ENCODE data around the gene ICE1.
"Not testable (repeated sequence)": the region's sequence is repeated elsewhere in the genome, so short reads cannot be mapped to it uniquely, and the experiment has no call there.

The ICE1 gene

DNA sequence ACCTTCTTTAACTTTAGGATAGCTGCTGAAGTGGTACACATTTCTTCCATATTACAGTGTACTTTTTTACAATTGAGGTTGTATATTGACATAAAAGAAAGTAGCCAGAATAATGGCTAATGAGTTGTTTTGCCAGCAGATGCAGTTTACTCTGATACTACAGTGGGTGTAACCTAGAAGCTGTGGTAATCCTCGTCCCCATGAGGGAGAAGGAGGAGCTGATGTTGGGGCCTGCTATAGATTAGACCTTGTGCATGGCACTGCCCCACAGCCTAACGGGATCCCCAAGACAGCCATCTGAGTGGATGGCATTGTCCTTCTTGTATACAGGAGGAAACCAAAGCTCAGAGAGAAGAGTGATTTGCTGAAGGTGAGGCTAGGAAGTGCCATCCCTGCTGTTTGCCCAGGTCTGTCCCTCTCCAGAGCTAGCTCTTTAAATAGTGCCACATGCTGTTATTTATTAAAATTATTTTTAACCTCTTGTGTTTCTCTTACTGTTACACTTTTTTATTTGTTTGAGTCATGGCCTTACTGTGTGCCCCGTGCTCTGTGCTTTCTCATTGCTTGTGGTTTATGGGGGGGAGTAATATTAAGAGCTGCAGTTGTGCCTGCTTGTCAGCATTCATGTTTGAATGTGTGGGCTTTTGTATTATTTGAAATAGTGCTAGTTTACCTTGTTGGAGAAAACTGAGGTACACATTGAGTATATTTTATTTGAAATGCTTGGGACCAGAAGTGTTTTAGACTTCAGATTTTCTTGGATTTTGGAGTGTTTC is 65.3 kb downstream of the ICE1 start:
- DNase-seq (ENCODE audit: low read depth, low spot score), result no peak

DNA sequence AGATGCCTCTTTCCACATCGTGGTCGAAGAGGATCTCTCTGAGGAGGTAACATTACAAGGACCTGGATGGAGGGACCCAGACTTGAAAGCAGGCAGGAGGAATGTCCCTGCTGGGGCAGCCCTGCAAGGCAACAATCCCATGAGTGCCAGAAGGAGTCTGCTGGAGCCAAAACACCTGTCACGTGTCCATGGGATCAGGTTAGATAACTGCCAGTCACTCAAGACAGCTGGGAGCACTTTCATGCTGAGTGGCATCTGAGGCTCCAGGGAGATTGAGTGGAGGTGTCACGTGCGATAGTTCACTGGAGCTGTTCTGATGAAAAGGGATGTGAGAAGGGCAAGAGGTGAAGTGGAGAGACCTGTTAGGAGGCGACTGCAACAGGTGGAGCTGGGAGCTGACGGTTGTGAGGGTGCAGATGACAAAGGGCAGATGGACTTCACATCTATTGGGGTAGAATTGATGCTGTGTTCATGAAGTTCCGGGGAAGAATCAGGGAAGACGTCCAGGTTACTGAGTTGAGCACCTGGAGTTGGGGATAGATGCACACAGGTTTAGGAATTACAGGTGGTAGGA is 68.4 kb downstream of the ICE1 start:
- DNase-seq (ENCODE audit: low read depth, low spot score), result no peak

DNA sequence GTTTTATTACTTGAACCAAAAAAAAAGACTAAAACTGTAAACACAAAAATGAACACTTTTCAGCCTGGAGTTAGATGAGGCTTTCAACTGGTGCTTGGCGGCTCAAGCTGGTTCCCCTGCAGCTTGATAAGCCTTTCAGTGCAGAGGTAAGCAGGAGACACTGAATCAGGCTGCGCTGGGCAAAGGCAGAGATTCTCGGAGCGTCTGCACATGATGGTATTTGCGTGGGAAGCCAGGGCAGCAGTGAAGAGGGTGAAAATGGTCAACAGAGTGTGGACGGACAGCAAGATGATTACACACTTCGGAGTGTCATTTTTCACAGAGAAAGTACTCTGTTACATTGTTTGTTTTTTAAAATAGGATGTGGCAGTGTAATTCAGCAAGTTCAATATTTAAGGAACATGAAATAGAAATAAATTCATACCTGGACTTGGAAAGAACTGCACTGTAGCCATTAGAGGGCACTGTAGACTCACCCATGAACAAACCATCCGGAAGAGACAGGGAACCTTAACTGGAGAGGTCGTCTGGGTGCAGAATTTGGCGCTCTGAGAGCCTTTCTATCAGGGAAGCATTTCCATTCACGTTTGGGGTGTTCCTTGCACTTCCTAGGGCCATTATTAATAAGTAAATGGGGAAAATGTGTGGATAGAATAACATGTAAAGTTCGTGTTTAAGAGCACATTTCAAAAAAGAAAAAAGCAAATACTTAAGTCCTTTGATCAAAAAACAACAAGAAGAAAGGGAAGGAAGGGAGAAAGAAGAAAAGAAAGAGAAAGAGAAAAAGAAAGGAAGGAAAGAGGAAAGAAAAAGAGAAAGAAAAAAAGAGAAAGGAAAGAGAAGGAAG is 69.8 kb downstream of the ICE1 start:
- no peak for DNase-seq (ENCODE audit: low read depth, low spot score)

DNA sequence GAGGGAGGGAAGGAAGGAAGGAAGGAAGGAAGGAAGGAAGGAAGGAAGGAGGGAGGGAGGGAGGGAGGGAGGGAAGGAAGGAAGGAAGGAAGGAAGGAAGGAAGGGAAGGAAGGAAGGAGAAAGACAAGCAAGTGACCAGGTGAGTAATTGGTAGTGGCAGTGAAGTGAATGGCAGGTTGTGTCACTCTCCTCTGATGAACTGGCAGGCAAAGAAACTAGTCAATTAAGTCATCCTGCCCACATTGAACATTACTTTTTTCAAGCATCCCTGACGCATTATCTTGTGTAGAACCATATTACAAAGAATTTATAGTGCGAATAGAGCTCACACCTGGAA is 70.4 kb downstream of the ICE1 start:
- not testable (repeated sequence) for DNase-seq (ENCODE audit: low read depth, low spot score)

DNA sequence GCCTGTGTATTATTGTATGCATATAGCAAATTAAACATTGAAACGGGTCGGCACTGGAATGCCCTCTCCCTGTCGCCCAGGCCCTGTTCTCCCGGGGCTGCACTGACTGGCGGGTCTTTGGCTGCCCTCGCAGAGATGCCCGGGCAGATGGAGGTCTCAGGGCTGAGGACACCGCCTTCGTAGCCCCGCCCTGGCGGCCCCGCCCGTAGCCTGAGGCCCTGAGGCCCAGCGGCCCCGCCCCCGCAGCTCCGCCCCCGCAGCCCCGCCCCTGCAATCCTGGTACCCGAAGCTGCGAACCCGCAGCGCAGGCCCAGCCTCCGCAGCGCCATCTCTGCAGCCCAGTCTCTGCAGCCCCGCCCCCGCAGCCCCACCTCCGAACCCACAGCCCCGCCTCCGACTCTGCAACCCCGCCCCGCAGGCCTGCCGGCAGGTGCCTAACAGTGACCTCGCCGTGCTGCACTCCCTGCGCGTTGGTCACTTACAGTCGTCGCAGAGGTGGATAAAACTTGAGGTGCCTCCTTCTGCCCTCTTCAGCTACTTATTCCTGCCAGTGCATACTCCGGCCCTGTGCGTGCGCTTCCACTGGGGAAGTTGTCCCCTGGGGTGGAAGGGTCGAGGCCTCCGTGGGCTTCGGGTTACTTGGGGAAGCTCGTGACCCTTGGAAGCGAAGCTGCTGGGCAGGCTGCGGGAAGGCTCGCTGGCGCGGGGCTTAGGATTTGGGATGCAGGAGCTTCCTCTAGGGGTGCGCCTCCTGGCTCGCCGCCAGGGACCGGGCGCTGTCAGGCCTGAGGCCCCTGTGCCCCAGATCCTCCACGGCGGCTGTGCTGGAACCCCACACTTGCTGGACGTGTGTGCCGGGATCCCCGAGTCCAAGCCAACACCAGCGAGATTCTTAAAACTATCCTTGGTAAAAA is 72.3 kb downstream of the ICE1 start:
- peak; percentile 32 for DNase-seq (ENCODE audit: low read depth, low spot score)

DNA sequence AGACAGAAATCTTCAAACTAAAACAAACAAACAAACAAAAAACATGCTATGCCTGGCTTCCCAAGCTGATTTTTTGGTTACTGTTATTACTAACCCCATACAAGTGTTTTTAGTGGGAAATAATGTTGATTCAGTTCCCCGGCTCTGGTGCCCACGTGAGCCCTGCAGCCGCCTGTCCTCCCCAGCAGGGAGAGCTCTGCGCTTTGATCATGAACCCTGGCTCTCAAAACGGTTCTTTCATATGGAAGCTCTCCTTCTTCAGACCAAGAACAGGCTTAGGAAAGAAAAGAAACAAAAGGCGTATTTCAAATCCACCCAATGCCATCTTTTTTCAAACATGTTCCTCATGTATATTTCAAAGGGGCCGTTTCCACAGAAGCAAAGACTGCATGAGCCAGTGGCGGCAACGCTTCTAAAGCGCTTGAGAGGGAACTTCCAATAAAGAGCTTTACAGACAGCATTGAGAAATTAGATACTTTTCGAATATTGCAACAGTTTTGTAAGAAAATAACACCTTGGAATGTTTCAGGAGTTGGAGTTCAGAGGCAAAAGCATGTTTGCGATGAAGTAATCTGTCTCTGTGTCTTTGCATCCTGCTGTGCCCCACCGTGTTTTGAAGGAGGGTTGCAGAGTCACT is 74.8 kb downstream of the ICE1 start:
- DNase-seq (ENCODE audit: low read depth, low spot score), result no peak

DNA sequence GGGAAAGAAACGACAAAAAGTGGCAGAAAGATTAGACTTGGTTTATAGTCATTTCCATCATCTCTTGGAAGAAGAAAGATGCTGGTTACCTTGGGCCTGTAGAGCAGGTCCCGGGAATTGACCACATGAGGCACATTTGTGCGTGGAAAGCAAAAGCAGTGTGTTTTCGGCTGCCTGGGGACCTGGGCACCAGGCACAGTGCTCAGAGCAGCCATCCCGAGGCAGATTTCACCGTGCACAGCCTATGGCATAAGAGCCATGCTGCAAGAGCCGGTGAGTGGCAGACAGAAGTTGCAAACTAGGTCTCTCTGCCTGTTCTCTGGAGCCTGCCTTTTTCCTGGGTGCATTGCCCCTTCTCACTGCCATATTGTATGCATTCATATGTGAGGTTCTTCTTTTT is 77.0 kb downstream of the ICE1 start:
- DNase-seq (ENCODE audit: low read depth, low spot score), result no peak

DNA sequence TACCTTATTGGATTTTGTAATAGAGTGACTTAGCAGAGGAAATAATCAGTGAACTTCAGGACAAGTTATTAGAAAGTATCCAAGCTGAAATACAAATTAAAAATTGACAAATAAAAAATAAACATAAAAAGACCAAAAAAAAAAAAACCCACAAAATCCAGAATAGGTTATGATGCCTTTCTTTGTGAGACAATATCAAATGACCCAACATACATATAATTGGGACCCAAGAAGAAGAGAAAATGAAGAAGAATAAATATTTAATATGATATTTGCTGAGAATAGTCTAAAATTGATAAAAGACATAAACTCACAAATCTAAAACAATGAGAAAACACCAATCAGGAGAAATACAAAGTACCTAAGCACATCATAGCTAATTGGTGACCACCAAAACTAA is 81.8 kb downstream of the ICE1 start:
- DNase-seq (ENCODE audit: low read depth, low spot score), result no peak

DNA sequence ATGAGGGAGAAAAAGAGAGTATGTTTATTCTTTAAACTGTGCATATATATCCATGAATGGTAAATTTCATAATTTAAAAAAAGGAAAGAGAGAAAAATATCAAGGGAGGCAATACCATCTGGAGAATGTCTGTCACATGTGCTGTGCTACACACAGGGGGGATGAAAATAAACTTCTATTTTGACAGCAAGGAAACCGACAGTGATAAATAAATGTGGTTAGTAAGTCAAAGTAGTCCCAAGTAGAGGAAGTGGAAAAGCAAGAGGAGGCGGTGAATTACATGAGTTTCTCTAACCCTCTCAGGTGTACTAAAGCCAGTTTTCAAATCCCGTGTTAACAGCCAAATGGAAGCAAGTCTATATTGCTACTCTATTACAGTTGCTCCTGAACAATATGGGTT is 83.3 kb downstream of the ICE1 start:
- DNase-seq (ENCODE audit: low read depth, low spot score), result no peak

DNA sequence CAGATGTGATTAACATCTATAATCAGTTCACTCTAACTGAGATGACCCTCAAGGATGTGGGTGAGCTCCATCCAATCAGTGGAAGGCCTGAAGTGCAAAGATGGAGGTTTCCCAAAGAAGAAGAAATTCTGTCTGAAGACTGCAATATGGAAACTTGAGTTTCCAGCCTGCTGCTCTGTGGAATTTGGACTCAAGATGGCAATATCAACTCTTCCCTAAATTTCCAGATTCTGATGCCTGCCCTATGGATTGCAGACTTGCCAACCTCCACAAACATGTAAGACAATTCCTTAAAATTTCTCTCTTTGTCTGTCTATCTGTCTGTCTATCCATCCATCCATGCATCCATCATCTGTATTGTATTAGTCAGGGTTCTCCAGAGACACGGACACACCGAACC is 85.9 kb downstream of the ICE1 start:
- no peak for DNase-seq (ENCODE audit: low read depth, low spot score)

DNA sequence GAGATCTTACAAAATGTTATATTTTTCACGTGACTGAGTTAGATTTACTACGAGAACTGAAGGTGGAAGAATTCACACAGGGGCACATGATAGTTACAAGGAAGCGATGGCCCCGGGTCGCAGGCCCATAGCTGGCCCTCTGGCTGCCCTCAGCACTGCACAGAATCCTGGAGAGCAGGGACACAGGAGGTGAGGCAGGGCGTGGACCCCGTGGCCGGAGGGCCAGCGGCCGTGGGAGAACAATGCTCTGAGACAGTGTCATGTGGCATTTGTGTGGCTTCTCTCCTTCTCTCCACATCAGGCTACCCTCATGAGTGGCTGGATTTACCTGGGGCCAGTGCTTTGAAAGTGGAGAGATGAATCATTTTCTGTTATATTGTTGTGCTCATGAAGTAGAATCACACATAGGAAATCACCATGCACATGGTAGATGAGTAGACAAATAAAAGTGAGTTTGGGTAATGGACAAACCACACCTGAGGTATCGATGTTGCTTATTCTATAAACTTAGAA is 89.5 kb downstream of the ICE1 start:
- no peak for DNase-seq (ENCODE audit: low read depth, low spot score)

DNA sequence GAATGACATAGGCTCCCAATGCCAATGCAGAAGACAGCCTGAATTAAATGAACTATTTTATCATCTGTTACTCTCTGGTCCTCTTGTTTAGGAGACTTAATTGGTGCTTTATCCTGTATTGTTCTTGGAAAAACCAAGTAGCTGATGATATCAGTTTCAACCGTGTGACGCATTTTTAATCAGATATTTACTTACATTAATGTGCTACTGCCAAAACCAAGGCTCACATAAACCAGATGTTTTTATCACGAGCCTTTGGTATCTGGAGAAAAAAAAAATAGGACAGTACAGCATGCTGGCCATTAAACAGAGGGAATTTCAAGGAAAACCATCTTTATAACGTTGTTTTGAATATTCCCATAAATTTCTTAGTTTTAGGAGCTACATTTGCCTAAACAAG is 90.1 kb downstream of the ICE1 start:
- DNase-seq (ENCODE audit: low read depth, low spot score), result no peak

DNA sequence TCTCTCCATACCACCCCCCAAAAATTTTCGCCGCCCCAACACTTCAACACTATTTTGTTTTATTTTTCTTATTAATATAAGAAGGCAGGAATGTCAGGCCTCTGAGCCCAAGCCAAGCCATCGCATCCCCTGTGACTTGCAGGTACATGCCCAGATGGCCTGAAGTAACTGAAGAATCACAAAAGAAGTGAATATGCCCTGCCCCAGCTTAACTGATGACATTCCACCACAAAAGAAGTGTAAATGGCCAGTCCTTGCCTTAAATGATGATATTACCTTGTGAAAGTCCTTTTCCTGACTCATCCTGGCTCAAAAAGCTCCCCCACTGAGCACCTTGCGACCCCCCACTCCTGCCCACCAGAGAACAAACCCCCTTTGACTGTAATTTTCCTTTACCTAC is 98.1 kb downstream of the ICE1 start:
- not testable (repeated sequence) for DNase-seq (ENCODE audit: low read depth, low spot score)

DNA sequence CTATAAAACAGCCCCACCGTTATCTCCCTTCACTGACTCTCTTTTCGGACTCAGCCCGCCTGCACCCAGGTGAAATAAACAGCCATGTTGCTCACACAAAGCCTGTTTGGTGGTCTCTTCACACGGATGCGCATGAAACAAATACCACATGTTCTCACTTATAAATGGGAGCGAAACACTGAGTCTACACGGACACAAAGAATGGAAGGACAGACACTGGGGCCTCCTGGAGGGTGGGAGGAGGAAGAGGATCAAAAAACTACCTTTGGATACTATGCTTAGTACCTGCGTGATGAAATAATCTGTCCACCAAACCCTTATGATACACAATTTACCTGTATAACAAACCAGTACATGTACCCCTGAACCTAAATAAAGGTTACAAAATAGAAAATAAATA is 98.6 kb downstream of the ICE1 start:
- DNase-seq (ENCODE audit: low read depth, low spot score), result no peak

DNA sequence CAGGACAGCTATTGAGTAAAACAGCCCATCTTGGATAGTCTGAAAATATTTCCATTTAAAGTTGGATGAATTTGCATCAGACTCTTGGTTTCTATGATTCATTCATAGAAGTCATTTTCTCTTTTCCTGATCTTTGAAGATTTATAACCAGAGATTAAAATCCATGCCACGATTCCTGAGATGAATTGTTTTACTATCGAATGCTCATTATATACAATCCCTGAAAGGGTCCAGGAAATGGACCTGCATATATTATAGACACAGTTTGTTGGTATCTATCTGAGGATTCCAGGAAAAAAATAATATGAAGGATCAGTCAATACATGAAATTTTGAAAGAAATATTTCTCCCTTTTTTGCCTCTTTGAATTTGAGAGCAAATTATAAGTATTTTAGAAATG is 99.0 kb downstream of the ICE1 start:
- no peak for DNase-seq (ENCODE audit: low read depth, low spot score)

DNA sequence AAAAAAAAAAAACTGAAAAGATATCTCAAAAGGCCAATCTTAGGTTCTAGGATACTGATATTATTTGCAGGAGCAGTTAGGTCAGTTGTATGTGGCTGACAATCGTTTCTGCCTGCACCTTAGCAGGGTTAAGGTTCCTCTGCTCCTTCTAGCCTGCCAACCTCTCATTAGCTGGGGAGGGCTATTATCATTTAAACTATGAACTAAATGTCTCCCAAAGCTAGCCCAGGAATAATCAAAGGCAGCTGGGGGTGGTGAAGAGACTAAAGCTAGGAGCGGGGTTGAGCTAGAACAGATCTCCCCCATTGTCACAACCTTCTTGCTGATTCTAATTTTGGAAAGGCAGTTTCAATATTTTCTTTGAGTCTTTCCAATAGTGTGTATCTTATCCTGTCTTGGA is 99.9 kb downstream of the ICE1 start:
- DNase-seq (ENCODE audit: low read depth, low spot score), result no peak

DNA sequence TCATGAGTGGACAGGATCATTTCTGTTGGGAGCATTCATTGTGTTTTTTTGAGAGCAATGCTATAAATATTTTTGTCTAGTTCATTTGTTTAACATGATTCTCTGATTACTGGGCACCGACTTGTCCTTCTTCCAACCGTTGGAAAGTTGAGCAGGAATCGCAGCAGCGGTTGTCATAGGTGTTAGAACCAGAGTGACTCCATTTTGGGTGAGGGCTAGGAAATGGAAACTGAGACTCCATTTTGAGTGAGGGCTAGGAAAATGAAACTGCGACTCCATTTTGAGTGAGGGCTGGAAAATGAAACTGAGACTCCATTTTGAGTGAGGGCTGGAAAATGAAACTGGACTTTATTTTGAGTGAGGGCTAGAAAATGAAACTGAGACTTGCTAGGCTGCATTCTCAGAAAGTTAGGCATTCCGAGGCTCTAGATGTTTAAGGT is 100.6 kb downstream of the ICE1 start:
- no peak for DNase-seq (ENCODE audit: low read depth, low spot score)

DNA sequence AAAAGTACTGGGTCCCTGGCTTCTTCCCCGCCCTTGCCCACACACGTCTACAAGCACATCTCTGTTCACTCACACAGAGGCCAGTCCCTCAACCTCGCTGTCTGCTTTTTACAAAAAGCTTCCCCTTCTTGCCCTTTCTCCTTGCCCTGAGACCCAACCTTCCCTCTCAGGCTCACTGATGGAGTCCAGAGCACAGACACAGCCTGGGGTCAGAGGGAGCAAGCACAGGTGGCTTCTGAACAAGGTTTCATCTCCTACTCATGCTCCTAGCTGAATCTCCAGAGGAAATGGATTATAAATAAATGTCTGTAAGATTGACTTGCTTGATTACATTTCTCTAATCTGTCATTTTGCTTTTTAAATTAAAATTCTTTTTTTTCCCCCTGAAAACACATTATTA is 101.8 kb downstream of the ICE1 start:
- no peak for DNase-seq (ENCODE audit: low read depth, low spot score)

DNA sequence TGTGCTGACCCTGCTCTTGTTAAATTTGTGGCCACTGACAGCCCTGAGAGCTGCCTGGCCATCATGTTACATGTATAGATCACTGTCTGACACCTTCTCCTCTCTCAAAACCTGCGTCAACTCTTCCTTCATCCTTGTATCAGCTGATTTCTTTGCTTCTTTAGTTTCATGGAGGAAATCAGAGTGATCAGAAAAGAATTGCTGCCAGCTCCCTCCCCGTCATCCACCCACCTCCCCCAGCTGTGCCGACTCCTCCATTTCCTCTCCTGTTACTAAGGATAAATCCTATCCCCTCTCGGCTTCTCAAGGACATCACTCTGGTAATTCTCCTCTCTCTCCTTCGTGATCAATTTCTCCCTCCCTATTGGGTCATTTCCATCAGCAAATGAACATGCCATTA is 108.9 kb downstream of the ICE1 start:
- no peak for DNase-seq (ENCODE audit: low read depth, low spot score)

DNA sequence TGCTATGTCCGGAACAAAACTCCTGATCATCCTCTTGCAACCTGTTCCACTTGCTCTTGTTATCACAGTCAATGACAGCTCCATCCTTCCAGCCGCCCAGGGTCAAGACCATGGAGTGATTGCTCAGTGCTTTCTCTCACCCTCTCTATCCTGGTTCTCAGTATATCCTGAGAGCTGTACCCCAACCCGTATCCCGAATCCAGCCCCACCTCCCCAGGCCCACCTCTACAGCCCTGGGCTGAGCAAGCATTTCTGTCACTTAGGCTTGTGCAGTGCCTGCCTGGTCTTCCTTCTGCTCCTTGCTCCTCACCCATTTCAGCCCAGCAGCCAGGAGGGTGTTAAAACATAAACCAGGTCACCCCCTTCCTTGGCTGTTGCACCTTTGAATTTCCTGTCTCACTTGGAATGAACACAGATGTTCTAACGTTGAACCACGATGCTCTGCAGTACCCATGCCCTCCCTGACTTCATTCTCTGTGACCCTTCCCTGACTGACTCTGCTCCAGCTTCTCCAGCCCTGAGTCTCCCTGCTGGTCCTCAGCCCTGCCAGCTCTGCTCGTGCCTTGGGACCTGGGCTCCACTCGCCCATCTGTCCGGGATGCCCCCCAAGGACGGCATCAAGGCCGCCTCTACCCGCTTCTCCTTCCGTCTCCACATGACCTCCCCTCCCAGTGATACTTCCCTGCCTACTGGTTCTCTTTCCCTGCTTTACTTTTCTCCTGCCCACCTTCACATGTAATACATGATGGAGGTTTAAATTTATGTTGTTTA is 110.0 kb downstream of the ICE1 start:
- no peak for DNase-seq (ENCODE audit: low read depth, low spot score)

All from activated naive CD8-positive, alpha-beta T cell treated with anti-CD3 and anti-CD28 coated beads, Interleukin-2, amount 50 U/mL, for 16 hours (primary cell).